Medulla oblongata (tissue), 1 donor: ENCODE measurements around the gene NCAPH2.
A peak's percentile ranks its signal among the peaks of the same experiment; 100 is the strongest.

Experiments
- DNase-seq: peaks from one replicate; pipeline ENCODE4 v3.0.0-alpha.2; 2015; ENCODE audit errors: extremely low spot score

Gene NCAPH2

GRCh38 chr22:50489363-50490243 is 18.4 kb upstream of the NCAPH2 start:
- DNase-seq = no peak

- DNase-seq = no peak
Measured at GRCh38 chr22:50490531-50491308, 17.3 kb upstream of the NCAPH2 start.

- DNase-seq = no peak
Measured at GRCh38 chr22:50497093-50497492, 10.9 kb upstream of the NCAPH2 start.

- peak; percentile 80 for DNase-seq
Measured at GRCh38 chr22:50498322-50498890, 9.6 kb upstream of the NCAPH2 start.

- no peak for DNase-seq
Measured at GRCh38 chr22:50500452-50500851, 7.6 kb upstream of the NCAPH2 start.

- DNase-seq = no peak
Measured at GRCh38 chr22:50502096-50502495, 5.9 kb upstream of the NCAPH2 start.

GRCh38 chr22:50502628-50503474 is 5.2 kb upstream of the NCAPH2 start:
- DNase-seq = no peak

GRCh38 chr22:50503475-50504145 is 4.4 kb upstream of the NCAPH2 start:
- no peak for DNase-seq

GRCh38 chr22:50504369-50505211 is 3.4 kb upstream of the NCAPH2 start:
- no peak for DNase-seq

GRCh38 chr22:50505276-50505775 is 2.7 kb upstream of the NCAPH2 start:
- no peak for DNase-seq

- no peak for DNase-seq
Measured at GRCh38 chr22:50505776-50506610, 2.0 kb upstream of the NCAPH2 start.

- peak; percentile 4 for DNase-seq
Measured at GRCh38 chr22:50506611-50507420, 1.2 kb upstream of the NCAPH2 start.

- DNase-seq = no peak
Measured at GRCh38 chr22:50507421-50507990, 518 bp upstream of the NCAPH2 start, which contains the start of gene LMF2. Gene LMF2, minus strand, starts transcription at chr22:50507702. Its CDS starts 27 bp downstream, at chr22:50507675.

GRCh38 chr22:50508897-50509296 is 873 bp downstream of the NCAPH2 start:
- no peak for DNase-seq

GRCh38 chr22:50513175-50513574 is 5.2 kb downstream of the NCAPH2 start:
- no peak for DNase-seq

- DNase-seq = no peak
Measured at GRCh38 chr22:50516068-50516467, 8.0 kb downstream of the NCAPH2 start.

GRCh38 chr22:50516891-50517290 is 8.9 kb downstream of the NCAPH2 start:
- no peak for DNase-seq
